ENCODE results near the gene NECAB2.

NECAB2 gene

DNA sequence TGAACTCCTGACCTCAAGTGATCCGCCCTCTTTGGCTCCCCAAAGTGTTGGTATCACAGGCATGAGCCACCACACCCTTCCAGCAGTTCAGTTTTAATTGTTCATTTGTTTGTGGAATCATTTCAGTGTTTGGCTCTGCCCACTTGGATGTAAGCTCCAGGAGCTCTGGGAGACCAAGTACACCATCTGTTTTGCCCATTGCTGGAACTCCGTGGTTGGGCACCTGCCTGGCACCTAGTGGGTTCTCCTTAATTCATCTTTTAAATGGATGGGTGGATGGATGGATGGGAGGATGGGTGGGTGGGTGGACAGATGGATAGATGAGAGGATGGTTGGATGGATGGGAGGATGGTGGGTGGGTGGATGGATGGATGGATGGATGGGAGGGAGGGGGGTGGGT lies 953 bp upstream of the NECAB2 start:
- no peak for DNase-seq (ENCODE audit: low read depth)

DNA sequence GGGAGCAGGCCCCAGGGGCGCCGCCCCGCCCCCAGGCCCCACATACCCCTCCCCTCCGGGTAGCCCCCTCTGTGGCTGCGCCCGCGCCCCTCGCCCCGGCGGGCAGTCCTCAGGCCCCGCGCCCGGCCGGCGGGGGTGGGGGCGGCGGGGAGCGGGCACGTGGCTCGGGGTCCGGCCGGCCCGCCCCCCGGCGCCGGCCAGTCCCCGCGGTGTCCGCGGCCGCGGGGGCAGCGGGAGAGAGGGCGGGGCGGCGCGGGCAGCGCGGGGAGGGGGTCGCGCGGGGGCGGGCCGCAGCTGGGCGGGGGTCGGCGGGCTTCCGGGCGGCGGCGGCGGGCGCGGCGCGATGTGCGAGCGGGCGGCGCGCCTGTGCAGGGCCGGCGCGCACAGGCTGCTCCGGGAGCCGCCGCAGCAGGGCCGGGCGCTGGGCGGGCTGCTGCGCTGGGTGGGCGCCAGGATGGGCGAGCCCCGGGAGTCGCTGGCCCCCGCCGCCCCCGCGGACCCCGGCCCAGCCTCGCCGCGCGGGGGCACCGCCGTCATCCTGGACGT lies 335 bp downstream of the NECAB2 start:
- DNase-seq (ENCODE audit: low read depth), result no peak

DNA sequence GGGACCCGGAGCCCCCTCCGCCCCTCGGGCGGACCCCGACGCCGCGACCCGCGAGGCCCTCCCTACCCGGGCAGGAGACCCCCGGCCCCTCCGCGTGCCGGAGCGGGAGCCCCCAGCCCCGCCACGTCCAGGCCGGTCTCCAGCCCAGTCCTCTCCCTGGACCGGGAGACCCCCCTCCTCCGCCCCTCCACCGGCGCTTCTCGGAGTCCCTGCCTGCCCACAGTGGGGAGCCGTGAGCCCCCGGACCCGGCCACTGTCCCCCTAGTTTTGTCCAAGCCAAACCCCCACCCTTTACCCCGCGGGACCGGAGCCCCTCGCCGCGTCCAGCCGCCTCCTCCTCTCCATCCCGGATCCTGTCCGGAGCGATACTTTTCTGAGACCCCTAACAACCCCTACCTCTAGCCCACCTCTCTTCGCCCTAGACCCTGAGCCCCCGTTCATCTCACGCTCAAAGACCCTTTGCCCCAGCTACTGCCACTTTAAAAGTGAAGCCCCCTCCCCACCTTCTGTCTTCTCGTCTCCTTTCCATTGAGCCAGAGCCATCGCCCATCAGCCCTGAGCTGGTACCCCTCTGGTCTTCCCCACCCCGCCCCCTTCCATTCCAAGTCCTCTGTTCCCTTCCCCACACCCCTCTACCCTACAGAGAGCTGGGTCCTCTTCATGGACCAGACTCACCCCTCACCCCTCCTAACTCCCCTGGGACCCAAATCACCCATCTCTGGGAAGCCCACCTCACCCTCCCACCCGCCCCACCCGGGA lies 1.0 kb downstream of the NECAB2 start:
- no peak for DNase-seq (ENCODE audit: low read depth)

DNA sequence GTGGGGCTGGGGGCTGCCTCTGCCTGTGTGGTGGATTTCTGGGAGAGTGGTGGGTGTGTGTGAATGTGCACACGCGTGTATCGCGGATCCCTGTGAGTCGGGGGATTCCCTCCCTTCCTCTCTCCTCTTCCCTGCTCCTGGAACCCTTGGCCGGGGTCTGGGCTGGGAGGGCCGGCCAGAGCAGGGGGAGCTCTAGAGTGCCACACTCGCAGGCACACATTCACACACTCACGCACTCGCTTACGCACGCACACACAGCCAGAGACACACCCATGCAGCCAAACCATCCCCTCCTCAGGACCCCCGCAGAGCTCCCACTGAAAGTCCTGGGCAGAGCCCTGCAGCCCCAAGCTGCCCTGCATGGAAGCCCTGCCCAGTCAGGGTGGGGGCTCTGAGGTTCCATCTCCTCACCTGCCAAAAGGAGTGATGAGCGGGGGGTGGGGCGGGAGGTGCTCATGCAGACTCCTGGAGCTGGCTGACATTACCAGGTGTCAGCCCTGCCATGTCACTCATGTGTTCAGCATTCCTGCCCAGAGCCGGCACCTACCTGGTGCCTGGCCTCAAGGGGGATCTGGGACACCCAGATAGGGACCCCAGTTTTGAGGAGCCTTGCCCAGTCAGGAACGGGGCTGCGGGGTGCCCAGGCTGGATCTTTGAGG lies 1.9 kb downstream of the NECAB2 start:
- DNase-seq (ENCODE audit: low read depth), result no peak

DNA sequence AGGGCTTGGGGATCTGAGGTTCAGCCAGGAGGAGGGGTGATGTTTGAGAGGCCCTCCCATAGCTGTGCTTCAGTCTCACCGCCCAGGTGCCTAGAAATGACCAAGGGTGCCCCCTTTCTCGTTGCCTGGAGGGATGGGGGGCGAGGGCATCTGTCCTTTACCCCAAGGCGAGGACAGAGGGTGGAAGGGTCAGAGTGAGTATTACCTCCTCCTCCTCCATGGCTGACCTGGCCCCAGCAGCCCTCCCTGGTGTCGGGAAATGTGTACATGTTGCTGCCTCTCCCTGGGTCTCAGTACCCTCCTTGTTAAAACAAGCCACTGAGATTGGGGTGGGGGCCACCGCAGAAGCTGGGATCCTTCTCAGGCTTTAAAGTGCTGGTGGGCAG lies 2.4 kb downstream of the NECAB2 start:
- no peak for DNase-seq (ENCODE audit: low read depth)

DNA sequence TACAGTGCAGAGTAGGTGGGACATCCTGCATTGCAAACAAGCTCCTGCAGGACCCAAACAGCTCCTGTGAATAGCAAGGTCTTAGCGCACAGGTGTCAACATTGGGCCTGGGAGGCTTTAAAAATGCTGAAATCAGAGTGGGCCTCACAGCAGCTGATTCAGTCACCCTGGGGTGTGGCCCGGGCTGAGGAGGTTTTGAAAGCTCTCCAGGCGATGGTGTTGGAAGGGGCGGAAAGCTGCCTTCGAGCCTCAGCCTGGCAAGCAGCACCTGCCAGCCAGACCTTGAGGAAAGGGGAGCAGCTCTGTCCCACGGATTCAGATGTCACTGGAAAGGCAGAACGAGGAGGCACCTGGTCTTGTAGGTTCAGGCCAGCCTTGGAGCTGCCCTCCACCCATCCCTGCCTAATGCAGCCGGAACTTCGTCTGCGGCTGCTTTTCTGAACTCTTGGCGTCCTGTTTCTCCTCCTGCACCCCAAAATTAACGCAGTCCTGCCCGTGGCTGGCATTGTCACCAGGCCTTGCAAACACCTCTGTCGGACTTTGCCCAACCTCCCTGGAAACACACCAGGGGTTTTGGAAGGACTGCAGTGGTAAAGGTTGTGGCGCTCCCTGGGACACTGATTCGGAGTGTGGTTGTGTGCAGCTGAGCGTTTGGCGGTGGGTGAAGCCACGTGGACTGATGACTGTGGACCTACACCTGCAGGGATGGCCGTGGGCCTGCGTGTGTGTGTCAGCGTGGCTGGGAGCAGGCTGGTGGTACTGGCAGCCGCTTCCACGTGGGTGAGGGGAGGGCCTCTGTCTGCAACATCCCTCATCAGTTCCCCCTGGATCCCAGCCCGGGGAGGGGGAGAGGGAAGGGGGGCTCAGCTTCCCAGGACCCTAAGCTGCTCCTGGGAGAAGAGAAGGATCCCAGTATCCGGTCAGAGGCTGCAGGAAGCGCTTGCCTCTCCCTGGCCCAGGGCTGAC lies 3.4 kb downstream of the NECAB2 start:
- no peak for DNase-seq (ENCODE audit: low read depth)

DNA sequence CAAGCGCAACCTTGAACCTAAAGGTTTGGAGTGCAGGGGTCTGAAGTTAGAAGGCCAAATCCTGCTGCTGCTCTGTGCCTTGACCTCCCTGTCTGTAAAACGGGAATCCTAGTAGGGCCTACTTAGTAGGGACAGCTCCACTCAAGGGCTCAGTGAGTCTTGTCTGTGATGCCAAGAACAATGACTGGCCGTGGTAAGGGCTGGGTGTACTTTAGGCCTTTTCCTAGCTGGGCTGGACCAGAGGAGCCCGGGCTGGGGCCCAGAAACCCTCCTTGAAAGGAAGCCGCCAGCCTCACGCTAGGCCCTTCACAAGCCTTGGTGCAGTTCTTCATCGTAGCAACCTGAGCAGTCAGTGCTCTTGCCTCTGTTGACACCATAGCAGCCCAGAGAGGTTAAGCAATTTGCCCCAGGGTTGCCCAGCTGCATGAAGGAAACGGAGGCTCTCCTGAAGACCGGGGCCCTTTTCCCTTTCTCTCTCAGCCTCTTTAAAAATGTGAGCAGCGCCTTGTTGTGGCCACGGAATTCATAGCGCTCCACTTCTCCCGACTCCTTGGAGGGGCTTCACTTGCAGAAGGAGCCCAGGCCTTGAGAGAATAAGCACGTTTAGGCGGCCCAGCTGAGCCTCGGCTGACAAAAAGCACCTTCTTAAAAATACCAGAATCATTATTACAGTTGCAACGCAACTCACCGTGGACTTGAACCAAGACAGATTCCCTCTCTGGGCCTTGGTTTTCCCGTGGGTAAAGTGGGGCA lies 4.4 kb downstream of the NECAB2 start:
- DNase-seq (ENCODE audit: low read depth), result no peak

DNA sequence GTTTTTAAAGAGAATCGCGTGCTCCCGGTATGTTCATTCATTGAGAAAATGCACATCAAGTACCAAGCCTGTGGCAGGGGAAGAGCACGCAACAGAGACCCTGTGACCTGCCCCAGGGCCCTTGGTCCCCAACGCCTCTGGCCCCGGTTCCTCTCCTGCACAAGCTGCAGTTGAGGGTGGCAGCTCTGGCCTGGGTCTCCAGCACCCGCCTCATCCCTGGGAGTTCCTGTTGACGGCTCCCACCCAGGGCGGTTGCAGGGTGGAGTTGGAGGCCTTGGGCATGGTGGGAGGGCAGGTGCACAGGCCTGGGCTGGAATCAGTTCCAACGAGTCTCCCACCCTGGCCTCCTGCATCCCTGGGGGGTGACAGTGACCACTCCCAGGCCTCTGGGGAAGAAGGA lies 5.0 kb downstream of the NECAB2 start:
- no peak for DNase-seq (ENCODE audit: low read depth)

DNA sequence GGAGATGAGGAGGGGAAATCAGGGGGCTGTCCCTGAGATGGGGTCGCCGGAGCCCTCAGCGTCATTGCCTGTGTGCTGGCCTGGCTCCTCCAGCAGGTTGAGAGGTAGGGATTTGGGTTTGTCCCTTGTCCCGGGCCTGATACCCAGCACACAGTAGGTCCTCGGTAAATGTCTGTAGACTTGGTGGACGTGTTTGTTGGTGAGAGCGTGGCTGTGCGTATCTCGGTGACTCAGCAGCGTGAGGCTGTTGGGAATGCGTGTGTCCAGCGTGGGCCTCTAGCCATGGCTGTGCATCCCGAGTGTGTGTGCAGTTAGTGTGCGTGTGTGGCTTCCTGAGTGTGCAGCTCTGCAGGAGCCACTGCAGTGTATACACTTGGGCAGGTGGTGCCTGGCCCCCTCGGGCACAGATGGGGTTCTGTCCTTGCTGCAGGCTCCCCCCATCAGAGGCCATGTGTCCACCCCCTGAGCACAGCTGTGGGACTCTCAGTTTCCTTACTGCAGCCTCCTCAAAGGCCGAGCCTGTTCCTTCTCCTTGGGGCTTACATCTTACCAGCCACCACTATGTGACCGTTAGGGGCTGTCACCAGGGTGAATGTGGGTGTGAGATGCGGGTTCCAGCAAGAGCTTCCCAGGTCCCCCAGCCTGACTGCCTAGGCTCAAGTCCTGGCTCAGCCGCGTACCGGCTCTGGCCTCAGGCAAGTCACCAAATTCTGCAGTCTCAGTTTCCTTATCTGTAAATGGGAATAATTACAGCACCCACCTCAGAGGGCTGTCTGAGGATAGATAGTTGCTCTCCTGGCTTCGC lies 5.7 kb downstream of the NECAB2 start:
- DNase-seq (ENCODE audit: low read depth), result no peak

DNA sequence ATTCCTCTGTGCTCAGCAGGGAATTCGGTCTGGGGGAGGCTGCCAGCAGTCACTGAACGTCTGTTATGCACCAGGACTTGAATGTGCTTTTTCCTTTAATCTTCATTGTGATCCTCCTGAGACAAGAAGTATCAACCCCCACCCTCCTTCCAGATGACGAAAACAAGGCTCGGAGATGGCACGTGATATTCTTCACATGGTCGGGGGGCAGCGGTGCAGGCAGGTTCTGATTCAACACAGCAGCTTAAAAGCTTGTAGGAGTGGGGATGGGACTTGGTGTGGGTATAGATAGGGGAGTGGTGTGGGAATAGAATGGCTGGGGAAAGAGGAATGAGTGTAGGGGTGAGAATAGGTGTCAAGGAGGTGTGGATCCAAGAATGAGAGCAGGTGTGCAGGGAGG lies 6.4 kb downstream of the NECAB2 start:
- no peak for DNase-seq (ENCODE audit: low read depth)

DNA sequence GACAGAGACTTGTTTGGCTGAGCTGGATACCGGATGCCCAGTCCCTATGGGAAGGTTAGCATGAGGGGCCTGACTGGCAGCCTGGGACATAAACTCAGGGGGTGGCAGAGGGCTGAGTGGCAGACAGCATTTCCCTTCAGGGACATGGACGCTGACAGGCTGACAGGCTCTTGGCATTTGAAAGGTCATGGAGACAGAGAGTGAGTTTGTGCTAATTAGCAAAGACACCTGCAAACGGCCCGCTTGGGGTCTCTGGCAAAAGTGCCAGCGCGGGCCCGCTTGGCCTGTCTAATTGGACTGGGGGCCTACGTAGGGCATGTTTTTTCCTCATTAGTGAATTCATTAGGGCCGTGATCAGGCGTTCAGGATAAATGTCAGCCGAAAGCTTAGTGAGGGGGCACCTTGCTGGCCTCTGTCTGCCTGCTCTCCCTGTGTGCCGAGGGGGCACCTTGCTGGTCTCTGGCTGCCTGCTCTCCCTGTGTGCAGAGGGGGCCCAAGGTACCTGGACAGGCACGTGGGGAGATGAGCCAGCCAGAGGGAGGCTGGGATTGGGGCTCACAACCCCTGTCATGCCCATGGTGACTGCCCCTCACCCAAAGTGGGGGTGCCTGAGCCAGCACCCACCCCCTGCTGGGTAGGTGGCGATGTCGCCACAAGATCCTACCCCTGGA lies 7.7 kb downstream of the NECAB2 start:
- no peak for DNase-seq (ENCODE audit: low read depth)

DNA sequence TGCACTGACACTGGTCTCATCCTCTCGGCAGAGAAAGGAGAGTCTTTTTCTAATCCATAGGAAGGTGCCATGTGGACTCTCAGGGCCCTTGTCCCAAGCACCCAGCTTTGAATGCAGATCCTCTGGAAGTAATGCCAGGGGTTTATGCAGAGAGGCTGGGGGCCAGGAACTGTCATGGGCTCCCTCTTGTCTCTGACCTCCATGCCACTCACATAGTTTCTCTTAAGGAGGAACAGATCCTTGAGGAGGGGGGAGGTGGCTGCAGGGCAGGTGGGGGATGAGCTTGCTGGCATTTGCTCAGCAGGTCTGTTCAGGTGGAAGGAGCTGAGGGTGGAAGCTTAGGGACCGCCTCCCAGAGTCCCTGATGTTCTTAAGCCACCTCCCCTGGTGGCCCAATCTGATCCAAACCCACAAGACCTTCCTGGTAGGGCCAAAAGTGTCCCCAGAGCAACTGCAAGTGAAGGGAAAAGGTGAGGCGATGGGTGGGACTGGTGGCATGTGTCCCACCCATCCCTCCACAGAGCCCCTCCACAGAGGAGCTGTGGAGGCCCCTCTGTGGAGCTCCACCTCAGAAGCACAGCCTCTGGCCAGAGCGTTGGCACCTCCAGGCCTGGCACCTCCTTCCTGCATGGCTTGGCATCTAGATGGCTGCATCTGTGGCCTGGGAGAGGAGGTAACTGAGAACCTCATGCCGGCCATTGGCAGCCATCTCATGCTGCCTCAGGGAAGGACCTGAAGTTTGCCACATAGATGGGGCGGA lies 9.2 kb downstream of the NECAB2 start:
- DNase-seq (ENCODE audit: low read depth), result no peak

DNA sequence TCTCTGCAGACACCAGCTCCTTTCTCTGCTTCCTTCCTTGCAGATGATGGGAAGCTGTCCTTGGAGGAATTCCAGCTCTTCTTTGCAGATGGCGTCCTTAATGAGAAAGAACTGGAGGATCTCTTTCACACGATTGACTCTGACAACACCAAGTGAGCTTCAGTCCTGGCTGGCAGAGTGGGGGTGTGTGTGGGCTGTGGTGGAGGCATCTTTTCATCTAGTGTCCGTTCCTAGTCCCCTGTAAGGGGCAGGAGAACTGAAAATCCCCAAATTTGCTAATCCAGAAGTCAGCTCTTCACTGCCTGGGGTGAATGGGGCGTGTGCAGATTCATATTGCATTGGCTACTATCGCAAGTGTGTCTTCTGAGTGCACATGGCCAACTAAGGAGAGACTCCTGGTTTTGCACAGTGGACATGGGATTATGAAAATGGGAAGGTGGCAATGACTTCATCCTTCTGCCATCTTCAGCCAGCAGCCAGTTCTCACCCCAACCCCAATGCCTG lies 10.4 kb downstream of the NECAB2 start:
- DNase-seq (ENCODE audit: low read depth), result no peak

DNA sequence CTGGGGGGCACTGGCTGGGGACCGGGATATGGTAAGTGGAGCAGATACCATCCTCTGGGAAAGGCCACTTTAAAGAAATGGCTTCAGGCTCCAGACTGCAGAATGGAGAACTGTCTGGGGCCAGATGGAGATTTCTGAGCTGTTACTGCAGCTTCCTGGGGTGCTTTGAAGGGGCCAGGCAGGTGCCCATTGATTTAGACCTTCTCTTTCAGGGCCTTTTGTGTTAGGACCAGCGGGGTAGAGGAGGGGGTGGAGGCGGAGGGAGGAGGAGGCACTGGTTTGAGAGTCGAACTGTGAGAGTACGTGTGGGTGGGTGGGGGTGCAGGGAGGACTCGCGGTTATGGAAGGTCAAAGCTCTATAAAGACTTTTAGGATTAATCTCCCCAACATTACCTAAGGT lies 11.4 kb downstream of the NECAB2 start:
- no peak for DNase-seq (ENCODE audit: low read depth)

DNA sequence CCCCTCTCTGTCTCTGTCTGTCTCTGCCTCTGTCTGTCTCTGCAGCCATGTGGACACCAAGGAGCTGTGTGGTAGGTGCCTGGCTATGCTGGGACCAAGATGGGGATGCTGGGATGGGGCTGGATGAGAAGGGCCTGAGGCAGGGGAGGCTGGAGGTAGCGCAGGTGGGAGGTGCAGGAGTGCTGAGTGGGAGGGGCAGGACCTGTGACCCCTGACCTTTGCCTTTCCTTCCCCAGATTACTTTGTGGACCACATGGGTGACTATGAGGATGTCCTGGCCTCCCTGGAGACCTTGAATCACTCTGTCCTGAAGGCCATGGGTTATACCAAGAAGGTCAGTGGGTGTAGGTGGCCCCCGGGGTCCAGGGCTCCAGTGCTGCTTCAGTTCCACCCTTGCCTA lies 12.8 kb downstream of the NECAB2 start:
- no peak for DNase-seq (ENCODE audit: low read depth)

DNA sequence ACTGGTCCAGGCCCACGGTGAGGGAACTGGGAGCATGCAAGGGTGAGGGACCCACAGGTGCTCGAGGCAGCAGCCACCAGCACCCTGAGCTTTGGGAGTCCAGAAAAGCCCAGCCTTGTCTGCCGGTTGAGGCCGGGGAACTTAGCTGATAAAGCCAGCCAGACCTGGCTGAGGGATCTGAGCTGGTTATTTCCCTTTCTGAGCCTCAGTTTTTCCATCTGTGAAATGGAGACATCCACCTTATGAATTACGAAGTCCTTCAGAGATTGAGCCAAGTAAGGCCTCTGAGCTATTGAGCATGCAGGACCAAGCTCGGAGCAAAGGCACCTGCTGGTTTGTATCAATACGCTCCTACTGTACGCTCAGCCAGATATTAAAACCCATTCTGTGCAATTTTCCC lies 13.8 kb downstream of the NECAB2 start:
- no peak for DNase-seq (ENCODE audit: low read depth)

DNA sequence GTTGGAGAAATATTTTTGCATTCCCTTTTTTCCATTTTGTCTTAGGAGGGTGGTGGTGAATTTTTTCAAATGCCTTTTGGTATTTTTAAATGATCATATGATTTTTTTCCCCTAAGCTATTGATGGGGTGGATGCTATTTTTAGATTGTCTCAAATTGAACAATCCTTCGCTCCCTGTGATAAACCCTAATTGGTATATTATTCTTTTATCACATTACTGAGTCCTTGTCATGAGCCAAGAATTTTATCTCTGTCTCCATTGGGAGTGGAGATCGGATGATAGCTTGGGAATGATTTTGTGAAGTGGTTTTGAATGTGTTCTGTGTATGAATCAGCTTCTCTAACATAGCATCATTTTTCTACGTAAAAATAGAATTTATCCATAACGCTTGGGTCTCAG lies 15.4 kb downstream of the NECAB2 start:
- DNase-seq (ENCODE audit: low read depth), result no peak

DNA sequence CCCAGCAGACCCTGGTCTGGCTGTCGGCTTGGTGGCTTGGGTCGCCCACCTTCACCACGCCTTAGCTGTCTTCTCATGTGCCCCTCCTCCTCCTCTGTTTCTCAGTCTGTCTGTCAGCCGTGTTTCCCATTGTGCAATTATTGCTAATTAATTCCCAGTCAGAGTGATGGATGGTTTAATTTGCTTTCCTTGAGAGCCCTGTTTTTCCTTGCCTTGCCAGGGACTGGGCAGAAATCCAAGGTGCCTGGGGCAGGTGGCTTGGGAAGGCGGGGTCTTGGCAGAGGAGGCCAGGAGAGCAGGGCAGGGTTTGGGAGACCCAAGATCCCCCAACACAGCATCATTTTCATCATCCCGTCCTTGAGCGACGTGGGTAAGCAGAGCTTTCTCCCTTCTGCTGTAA lies 21.3 kb downstream of the NECAB2 start:
- no peak for DNase-seq (ENCODE audit: low read depth)

DNA sequence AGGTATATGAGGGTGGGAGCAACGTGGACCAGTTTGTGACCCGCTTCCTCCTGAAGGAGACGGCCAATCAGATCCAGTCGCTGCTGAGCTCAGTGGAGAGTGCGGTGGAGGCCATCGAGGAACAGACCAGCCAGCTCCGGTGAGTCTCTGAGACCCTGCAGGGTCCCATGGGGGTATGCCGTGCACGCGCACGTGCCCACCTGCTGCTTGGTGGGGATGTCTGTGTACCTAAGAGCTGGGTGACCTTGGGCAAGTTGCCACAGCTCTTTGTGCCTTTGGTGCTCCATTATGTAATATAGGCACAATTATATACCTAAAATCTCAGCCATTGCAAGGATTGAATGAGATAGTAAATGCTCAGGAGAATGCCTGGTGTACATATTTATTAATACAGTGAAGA lies 22.4 kb downstream of the NECAB2 start:
- no peak for DNase-seq (ENCODE audit: low read depth)
